H1 (cell line): Measurements from ENCODE around the gene ZBP1. TPM values are rescaled to one million over a fixed set of nuclear protein-coding genes. Genes with fewer than 3 reads are reported as not detected.

Experiments used
- BACH1 ChIP-seq: IDR thresholded peaks from 2 replicates; pipeline ENCODE4 v1.6.1; 2012; ENCODE audit warnings: low read length, improper control_type of control experiment
- BRCA1 ChIP-seq: IDR thresholded peaks from 2 replicates; pipeline ENCODE4 v1.6.1; 2012; ENCODE audit warnings: low read depth, low read length, improper control_type of control experiment
- HDAC2 ChIP-seq, 2 experiments: fragments of 300-600 bp in 1 of 2; sonication (generic) in 1 of 2; IDR thresholded peaks; 2 replicates each; pipeline ENCODE4 v1.6.1; 2011 to 2012; ENCODE audit warnings: low read depth in 2 of 2, low read length in 2 of 2, mild to moderate bottlenecking in 2 of 2, moderate library complexity in 2 of 2, borderline replicate concordance in 1 of 2, inconsistent platforms in 1 of 2
- JUND ChIP-seq: IDR thresholded peaks from 2 replicates; pipeline ENCODE4 v1.6.1; 2011; ENCODE audit warnings: mild to moderate bottlenecking, improper control_type of control experiment, low read length
- NANOG ChIP-seq: IDR thresholded peaks from 2 replicates; pipeline ENCODE4 v1.6.1; 2011; ENCODE audit warnings: low read length, low read depth, mild to moderate bottlenecking, inconsistent platforms; ENCODE audit not compliant: insufficient read depth, poor library complexity, severe bottlenecking
- NRF1 ChIP-seq: IDR thresholded peaks from 2 replicates; pipeline ENCODE4 v1.6.1; 2011; ENCODE audit warnings: mild to moderate bottlenecking, low read depth, low read length, improper control_type of control experiment
- RAD21 ChIP-seq, 2 experiments: IDR thresholded peaks in 1 of 2; conservative IDR thresholded peaks in 1 of 2; 2 replicates each; pipeline ENCODE4 v1.6.1; 2011; ENCODE audit warnings: low read depth in 2 of 2, low read length in 2 of 2, improper control_type of control experiment in 1 of 2, inconsistent platforms in 1 of 2, mild to moderate bottlenecking in 1 of 2, moderate library complexity in 1 of 2
- SAP30 ChIP-seq: fragments of 300-600 bp; sonication (generic); IDR thresholded peaks from 2 replicates; pipeline ENCODE4 v1.7.1; 2012; ENCODE audit warnings: low read length, moderate library complexity, mild to moderate bottlenecking, inconsistent platforms; ENCODE audit not compliant: insufficient read depth, insufficient replicate concordance
- ZNF274 ChIP-seq: IDR thresholded peaks from 2 replicates; pipeline ENCODE4 v1.7.0; 2012; ENCODE audit warnings: low read length, borderline replicate concordance; ENCODE audit errors: extremely low read depth
- polyA plus RNA-seq, 7 experiments: library from polyadenylated mRNA; depleted of rRNA in 3 of 7; stranded (reverse) in 5 of 7; unstranded in 2 of 7; fragments of >200 nt in 5 of 7; fragments of 200-250 nt in 2 of 7; gene quantifications; 1 replicate in 5 of 7; 2 replicates in 1 of 7; 4 replicates in 1 of 7; pipeline versions ENCODE4 v1.2.1 to v1.2.3, GENCODE V29; 2011 to 2013; ENCODE audit warnings: missing spikeins in 2 of 7, mixed read lengths in 2 of 7
- total RNA-seq: library from RNA; stranded (reverse); fragmentation: NEBNext Ultra II Directional; extraction: Animal tissue kit (Norgen Biotek cat#: 25700); gene quantifications from 2 replicates; pipeline ENCODE4 v1.2.1, GENCODE V29; 2021

The ZBP1 gene
- total and polyA plus RNA-seq, 2 of the 8 experiments (the other 6 are each of a cell fraction or from before 2014, with no cell fraction given), result not detected

DNA sequence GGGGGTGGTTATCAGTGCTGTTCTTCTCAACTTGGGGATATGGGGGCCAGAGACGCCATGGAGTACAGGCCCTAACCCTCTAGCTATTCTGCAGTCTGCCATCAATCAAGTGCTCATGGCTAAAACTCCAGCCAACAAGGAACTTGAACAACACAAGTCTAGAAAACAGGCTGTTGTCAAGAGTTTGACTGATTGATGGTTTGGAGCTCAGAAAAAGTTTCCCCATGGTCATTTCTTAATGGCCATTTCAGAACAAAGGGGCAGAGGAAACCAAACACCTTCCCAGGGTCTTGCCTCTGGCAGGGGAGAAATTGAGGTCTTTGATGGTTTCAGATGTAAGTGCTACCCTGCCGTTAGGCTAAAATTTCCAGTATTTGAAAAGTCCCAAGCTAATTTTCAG is 44.2 kb downstream of the ZBP1 start (continued):
- TF ChIP-seq NANOG (no peak), SAP30 (no peak), BACH1 (no peak), HDAC2 (IDR thresholded peaks at IDR 0.05; ENCODE audit: borderline replicate concordance in 1 of 2, low read depth in 2 of 2, low read length in 2 of 2) (no peak), BRCA1 (no peak), JUND (no peak), ZNF274 (no peak), NRF1 (no peak), RAD21 (IDR thresholded peaks at IDR 0.05 in 1 of 2, conservative IDR thresholded peaks at IDR 0.05 in 1 of 2; ENCODE audit: low read depth in 2 of 2, low read length in 2 of 2) (no peak)
- TF ChIP-seq, all 59 proteins: peak for 0
